Neural crest cell (in vitro differentiated cells): ENCODE measurements around the gene BHMT. TPM values are rescaled to one million over a fixed set of nuclear protein-coding genes. Genes with fewer than 3 reads are reported as not detected.

Experiments used
- DNase-seq: peaks from one replicate; pipeline ENCODE4 v3.0.0; 2021; ENCODE audit warnings: low read depth, mixed read lengths, low spot score
- H3K27ac Mint-ChIP-seq: one replicate; pipeline ENCODE4 v1.8.0; 2021; ENCODE audit warnings: mild to moderate bottlenecking, mixed read lengths; ENCODE audit not compliant: unreplicated experiment
- H3K27me3 Mint-ChIP-seq: 2 replicates; pipeline ENCODE4 v1.8.0; 2021; ENCODE audit warnings: low read depth, mild to moderate bottlenecking, mixed read lengths
- H3K36me3 Mint-ChIP-seq: 2 replicates; pipeline ENCODE4 v1.8.0; 2021; ENCODE audit warnings: low read depth, mild to moderate bottlenecking, mixed read lengths
- H3K4me1 Mint-ChIP-seq: 2 replicates; pipeline ENCODE4 v1.8.0; 2021; ENCODE audit warnings: mixed read lengths
- H3K4me3 Mint-ChIP-seq: one replicate; pipeline ENCODE4 v1.8.0; 2021; ENCODE audit warnings: mild to moderate bottlenecking, mixed read lengths
- H3K9me3 Mint-ChIP-seq: 2 replicates; pipeline ENCODE4 v1.8.0; 2021; ENCODE audit warnings: mixed read lengths
- CTCF ChIP-seq: fragments of 200-600 bp; sonication (generic); conservative IDR thresholded peaks from 2 replicates; pipeline ENCODE4 v1.5.0; 2021; ENCODE audit warnings: antibody characterized with exemption, mild to moderate bottlenecking
- long read RNA-seq: library from polyadenylated mRNA; unstranded; transcript quantifications from one replicate; pipeline ENCODE4 v2.0.0, GENCODE V29; 2020
- total RNA-seq: library from RNA; stranded (reverse); gene quantifications from 2 replicates; pipeline ENCODE4 v1.2.1, GENCODE V29; 2021

The BHMT gene, protein sequence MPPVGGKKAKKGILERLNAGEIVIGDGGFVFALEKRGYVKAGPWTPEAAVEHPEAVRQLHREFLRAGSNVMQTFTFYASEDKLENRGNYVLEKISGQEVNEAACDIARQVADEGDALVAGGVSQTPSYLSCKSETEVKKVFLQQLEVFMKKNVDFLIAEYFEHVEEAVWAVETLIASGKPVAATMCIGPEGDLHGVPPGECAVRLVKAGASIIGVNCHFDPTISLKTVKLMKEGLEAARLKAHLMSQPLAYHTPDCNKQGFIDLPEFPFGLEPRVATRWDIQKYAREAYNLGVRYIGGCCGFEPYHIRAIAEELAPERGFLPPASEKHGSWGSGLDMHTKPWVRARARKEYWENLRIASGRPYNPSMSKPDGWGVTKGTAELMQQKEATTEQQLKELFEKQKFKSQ
- not detected in 2 replicates for total RNA-seq
- long read RNA-seq = 0 reads

GRCh38 chr5:79111387-79111959, at the start of gene BHMT:
TSS of gene BHMT (plus strand) at chr5:79111809. CDS start at chr5:79111886, 77 bp downstream.
- DNase-seq = no peak
- no peak within 1 kb of the TSS for H3K4me3 Mint-ChIP-seq
- peaks cover 99% of the 10 kb centered on the region for H3K27me3 Mint-ChIP-seq
- no peak within 1 kb of the TSS for H3K27ac Mint-ChIP-seq
- H3K9me3 Mint-ChIP-seq = no peaks in the 10 kb centered on the region
- H3K36me3 Mint-ChIP-seq = no peaks in the 10 kb centered on the region
- peaks cover 6% of the 10 kb centered on the region for H3K4me1 Mint-ChIP-seq
- TF ChIP-seq CTCF = no peak

DNA sequence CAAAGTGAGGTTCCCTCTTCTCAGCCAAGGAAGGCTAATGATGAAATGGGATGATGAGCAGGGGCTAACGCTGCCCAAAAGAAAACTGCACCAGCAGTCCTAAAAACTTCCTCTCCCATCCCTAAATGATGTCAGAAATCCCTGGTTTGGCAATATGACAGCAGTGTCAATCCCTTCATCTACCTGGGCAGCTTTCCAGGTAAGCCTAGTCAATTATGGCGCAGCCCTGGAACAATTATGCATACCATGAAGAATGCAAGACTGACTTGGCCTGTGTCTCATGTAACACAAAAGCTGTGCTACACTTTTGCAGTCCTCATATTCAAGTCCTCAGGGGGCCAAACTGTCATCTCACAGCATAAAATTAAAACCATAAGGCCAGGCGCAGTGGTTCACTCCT, 49.2 kb upstream of the BHMT start:
- Mint-ChIP-seq H3K4me1 (no peaks in the 10 kb centered on the region), H3K36me3 (no peaks in the 10 kb centered on the region), H3K4me3 (no peak overlapping the region), H3K27me3 (no peaks in the 10 kb centered on the region), H3K9me3 (peaks cover 3% of the 10 kb centered on the region), H3K27ac (no peak overlapping the region)
- TF ChIP-seq CTCF = no peak
- no peak for DNase-seq

GRCh38 chr5:79069488-79070349, 41.9 kb upstream of the BHMT start, which contains the start of the genes BHMT2 and DMGDH:
TSS of gene BHMT2 (plus strand) at chr5:79069767. CDS start at chr5:79069783, 16 bp downstream.
TSS of gene DMGDH (minus strand) at chr5:79069674. CDS start at chr5:79069620, 54 bp downstream.
- no peak within 1 kb of the TSS for H3K27ac Mint-ChIP-seq
- TF ChIP-seq CTCF = no peak
- no peaks in the 10 kb centered on the region for H3K27me3 Mint-ChIP-seq
- peaks cover 9% of the 10 kb centered on the region for H3K9me3 Mint-ChIP-seq
- H3K4me3 Mint-ChIP-seq = no peak within 1 kb of the TSS
- H3K4me1 Mint-ChIP-seq = no peaks in the 10 kb centered on the region
- DNase-seq = no peak
- no peaks in the 10 kb centered on the region for H3K36me3 Mint-ChIP-seq

DNA sequence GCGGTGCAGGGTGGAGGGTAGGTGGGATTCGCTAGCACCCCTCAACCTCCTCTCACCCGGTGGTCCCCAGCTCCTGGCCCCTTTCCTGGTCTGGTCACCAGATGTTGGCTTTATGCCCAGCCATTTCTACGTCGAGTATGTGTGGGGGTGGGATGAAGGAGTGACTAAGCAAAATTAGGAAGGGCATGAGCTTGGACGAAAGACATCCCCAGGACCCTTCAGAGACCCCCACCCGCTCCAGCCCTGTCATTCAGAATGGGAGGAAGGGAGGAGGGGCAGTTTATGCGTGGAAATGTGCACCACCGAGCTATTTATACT, 41.3 kb upstream of the BHMT start:
- Mint-ChIP-seq H3K4me3 (no peak overlapping the region), H3K36me3 (no peaks in the 10 kb centered on the region), H3K9me3 (peaks cover 9% of the 10 kb centered on the region), H3K27me3 (no peaks in the 10 kb centered on the region), H3K4me1 (no peaks in the 10 kb centered on the region), H3K27ac (no peak overlapping the region)
- no peak for TF ChIP-seq CTCF
- no peak for DNase-seq

GRCh38 chr5:79074641-79075040, 37.0 kb upstream of the BHMT start:
- no peak overlapping the region for H3K4me3 Mint-ChIP-seq
- H3K4me1 Mint-ChIP-seq = no peaks in the 10 kb centered on the region
- no peak overlapping the region for H3K27ac Mint-ChIP-seq
- no peaks in the 10 kb centered on the region for H3K27me3 Mint-ChIP-seq
- TF ChIP-seq CTCF = no peak
- H3K9me3 Mint-ChIP-seq = peaks cover 6% of the 10 kb centered on the region
- no peaks in the 10 kb centered on the region for H3K36me3 Mint-ChIP-seq
- no peak for DNase-seq
